ENCODE measurements around the gene AUTS2. TPM values are rescaled to one million over a fixed set of nuclear protein-coding genes. Genes with fewer than 3 reads are reported as not detected.

AUTS2 gene
- total and polyA plus RNA-seq, 2 of the 8 experiments (the other 6 are each of a cell fraction or from before 2014, with no cell fraction given) = 25.9 to 101 TPM

- no peak for FAIRE-seq
- H3K27ac ChIP-seq (ENCODE audit: low read depth, low read length) = no peak overlapping the region
- 97% methylated on average over 7 of the region's 7 CpGs; no CpG with 5 or more reads in 1 of the 2 experiments for WGBS, 2 experiments (ENCODE audit: extremely low coverage in 1 of 2, insufficient coverage in 1 of 2, insufficient read length in 1 of 2, insufficient replicate concordance in 2 of 2, low coverage in 1 of 2, low lambda C conversion rate in 2 of 2, missing lambda C conversion rate in 1 of 2)
These were observed 473.5 kb downstream of the AUTS2 start for GRCh38 chr7:70071766-70072165.

More at GRCh38 chr7:70071766-70072165, 473.5 kb downstream of the AUTS2 start:
- Histone ChIP-seq H4K8ac (ENCODE audit: extremely low read depth, insufficient read depth, low read length) (no peak overlapping the region), H2AFZ (ENCODE audit: low read length) (no peak overlapping the region), H2BK5ac (ENCODE audit: low read depth, low read length) (no peak overlapping the region), H3K4ac (replicated peaks; ENCODE audit: insufficient read length, low read depth, low read length) (no peak overlapping the region), H3K23me2 (ENCODE audit: low read depth, low read length) (no peaks in the 10 kb centered on the region), H3K18ac (ENCODE audit: extremely low read depth, low read length) (no peak overlapping the region), H3K9ac (replicated peaks in 1 of 4; ENCODE audit: extremely low read depth in 1 of 4, low read depth in 3 of 4, low read length in 3 of 4) (no peak overlapping the region), H4K20me1 (replicated peaks in 1 of 2; ENCODE audit: control insufficient read depth in 1 of 2, insufficient read depth in 2 of 2, low read length in 2 of 2) (no peaks in the 10 kb centered on the region), H3K36me3 (ENCODE audit: control insufficient read depth in 2 of 4, insufficient read depth in 4 of 4, low read length in 3 of 4) (no peaks in the 10 kb centered on the region), H2AK5ac (ENCODE audit: low read depth, low read length) (no peak overlapping the region), H2BK20ac (ENCODE audit: low read length) (no peak overlapping the region), H3K56ac (replicated peaks; ENCODE audit: insufficient read length, low read depth, low read length) (no peak overlapping the region), H3K9me3 (ENCODE audit: insufficient read depth in 2 of 2, low read depth in 1 of 2, low read length in 1 of 2) (no peaks in the 10 kb centered on the region), H3K23ac (ENCODE audit: insufficient read length) (no peak overlapping the region), H3K4me3 (ENCODE audit: extremely low read depth in 1 of 4, insufficient read depth in 2 of 4, low read depth in 3 of 4, low read length in 4 of 4) (no peak overlapping the region), H2BK12ac (ENCODE audit: low read depth, low read length) (no peak overlapping the region), H4K5ac (ENCODE audit: insufficient read length, low read depth, low read length) (no peak overlapping the region), H3K4me2 (ENCODE audit: insufficient read depth in 1 of 2, low read depth in 2 of 2, low read length in 2 of 2) (no peak overlapping the region), H4K91ac (replicated peaks; ENCODE audit: insufficient read length, low read length) (no peak overlapping the region), H2BK15ac (ENCODE audit: low read length) (no peak overlapping the region), H3K79me2 (ENCODE audit: control insufficient read depth in 1 of 2, insufficient read depth in 2 of 2, low read length in 2 of 2) (no peaks in the 10 kb centered on the region), H3K4me1 (replicated peaks in 1 of 4; ENCODE audit: control insufficient read depth in 3 of 4, insufficient read depth in 4 of 4, low read length in 3 of 4) (no peaks in the 10 kb centered on the region), H3K27me3 (replicated peaks in 1 of 4; ENCODE audit: control insufficient read depth in 3 of 4, extremely low read depth in 1 of 4, insufficient read depth in 3 of 4, low read length in 3 of 4) (no peaks in the 10 kb centered on the region), H3K79me1 (ENCODE audit: low read depth, low read length) (no peaks in the 10 kb centered on the region), H3K14ac (ENCODE audit: insufficient read length) (no peak overlapping the region), H2BK120ac (replicated peaks; ENCODE audit: low read depth, low read length) (no peak overlapping the region)
- DNase-seq (ENCODE audit: low read depth in 1 of 2, low spot score in 2 of 2) = no peak
- POLR2A ChIA-PET (ENCODE audit: partially characterized antibody) = no interaction called here
- CTCF ChIA-PET (ENCODE audit: partially characterized antibody) = interaction anchor here (1.1 to 1.3 kb wide), 2 partner anchors 14 to 19 kb away, joined by 3 to 4 read pairs; no protein-coding TSS in a partner anchor
